Activated naive CD8-positive, alpha-beta T cell treated with anti-CD3 and anti-CD28 coated beads, Interleukin-2, amount 10 ng/mL, durations not matched to agents 7 days and 5 days (primary cell): Measurements from ENCODE around the gene MIOX. TPM values are rescaled to one million over a fixed set of nuclear protein-coding genes. Genes with fewer than 3 reads are reported as not detected.
A peak's percentile ranks its signal among the peaks of the same experiment; 100 is the strongest.

Experiments used
- ATAC-seq: fragments of 150-1000 bp; cut with Tn5 transposase; one replicate; pipeline ENCODE4 v1.10.0; 2021; ENCODE audit warnings: low read depth, moderate library complexity
- POLR2A ChIA-PET: fragments of 350-600 bp; sonication (Branson Sonifier 250); formaldehyde crosslinking; loops from one replicate; lab custom pipeline; 2021; ENCODE audit warnings: antibody characterized with exemption; lab: Charles Lee
- DNase-seq: peaks from one replicate; pipeline ENCODE4 v3.0.0; 2021
- H3K27ac Mint-ChIP-seq: one replicate; pipeline ENCODE4 v1.8.0; 2022; ENCODE audit warnings: mild to moderate bottlenecking, mixed read lengths
- H3K27me3 Mint-ChIP-seq: one replicate; pipeline ENCODE4 v1.8.0; 2022; ENCODE audit warnings: mild to moderate bottlenecking, moderate library complexity, mixed read lengths
- H3K36me3 Mint-ChIP-seq: one replicate; pipeline ENCODE4 v1.8.0; 2021; ENCODE audit warnings: mild to moderate bottlenecking, mixed read lengths
- H3K4me1 Mint-ChIP-seq: one replicate; pipeline ENCODE4 v1.8.0; 2021; ENCODE audit warnings: mixed read lengths
- H3K4me3 Mint-ChIP-seq: one replicate; pipeline ENCODE4 v1.8.0; 2022; ENCODE audit warnings: mild to moderate bottlenecking, moderate library complexity, mixed read lengths
- H3K9me3 Mint-ChIP-seq: one replicate; pipeline ENCODE4 v1.8.0; 2021; ENCODE audit warnings: mixed read lengths
- total RNA-seq, 2 experiments: library from RNA; stranded (reverse); gene quantifications; one replicate each; pipeline ENCODE4 v1.2.3, GENCODE V29; 2021

Gene MIOX
- total RNA-seq, 2 experiments from 2014 or later = not detected

DNA sequence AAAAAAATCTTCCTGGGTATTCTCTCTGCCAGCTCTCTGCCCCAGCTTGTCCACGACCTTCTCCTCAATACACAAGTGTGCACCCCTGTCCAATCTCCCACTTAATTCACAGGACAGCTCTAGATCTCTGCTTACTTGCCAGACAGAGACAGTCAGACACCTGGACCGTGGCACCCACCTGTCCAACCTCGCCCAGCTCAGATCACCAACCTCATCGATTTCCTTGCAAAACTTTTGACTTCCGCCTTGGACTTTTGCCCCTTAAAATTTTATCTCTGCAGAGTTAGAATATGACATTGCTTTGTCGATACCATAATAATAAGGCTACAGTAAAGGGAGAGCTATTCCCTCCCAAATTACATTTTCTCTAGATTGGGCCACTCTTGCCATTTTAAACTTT lies 10.4 kb downstream of the MIOX start:
- no peaks in the 10 kb centered on the region for H3K9me3 Mint-ChIP-seq
- no peak overlapping the region for H3K4me3 Mint-ChIP-seq
- peaks cover 4% of the 10 kb centered on the region for H3K27me3 Mint-ChIP-seq
- POLR2A ChIA-PET = interaction anchor here (1.0 to 1.5 kb wide), 2 partner anchors 27 to 45 kb away, joined by 3 to 5 read pairs; no protein-coding TSS in a partner anchor
- ATAC-seq = no peak
- DNase-seq = no peak
- no peaks in the 10 kb centered on the region for H3K36me3 Mint-ChIP-seq
- peaks cover 9% of the 10 kb centered on the region for H3K4me1 Mint-ChIP-seq
- no peak overlapping the region for H3K27ac Mint-ChIP-seq

DNA sequence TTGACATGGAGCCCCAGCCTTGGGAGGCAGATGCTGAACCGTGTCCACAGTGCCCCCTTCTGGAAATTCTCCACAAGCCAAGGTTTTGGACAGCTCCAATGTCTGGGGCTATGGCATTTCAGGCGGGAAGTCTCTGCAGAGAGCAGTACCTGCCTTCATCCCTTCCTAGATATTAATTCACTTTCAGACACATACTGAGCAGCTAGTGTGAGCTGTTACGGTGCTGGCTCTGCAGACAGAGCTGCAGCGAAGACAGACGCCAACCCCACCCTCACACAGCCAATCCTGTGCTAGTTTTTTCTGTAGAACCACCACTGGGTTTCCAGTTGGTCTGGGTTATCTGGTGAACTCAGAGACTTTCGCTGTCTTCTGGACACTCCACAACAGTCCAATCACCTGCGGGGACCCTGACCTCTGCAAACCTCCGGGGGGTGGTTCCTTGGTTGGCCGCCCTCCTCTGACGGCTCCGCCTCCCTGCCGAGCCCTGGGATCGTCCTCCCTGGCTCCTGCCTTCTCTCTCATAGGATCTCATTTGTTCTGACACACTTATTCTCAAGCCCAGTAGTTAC lies 11.7 kb downstream of the MIOX start:
- DNase-seq (peak; percentile 67), ATAC-seq (peak; percentile 94)
- POLR2A ChIA-PET = interaction anchor here (1.1 to 2.8 kb wide), 3 partner anchors 9 to 54 kb away, joined by 4 to 9 read pairs (median 5); partner anchors contain the start of genes LMF2 and NCAPH2
- H3K27me3 Mint-ChIP-seq = peaks cover 4% of the 10 kb centered on the region
- peak overlapping the region; percentile 5 for H3K4me3 Mint-ChIP-seq
- peaks cover 9% of the 10 kb centered on the region for H3K4me1 Mint-ChIP-seq
- H3K36me3 Mint-ChIP-seq = no peaks in the 10 kb centered on the region
- H3K27ac Mint-ChIP-seq = no peak overlapping the region
- H3K9me3 Mint-ChIP-seq = no peaks in the 10 kb centered on the region

DNA sequence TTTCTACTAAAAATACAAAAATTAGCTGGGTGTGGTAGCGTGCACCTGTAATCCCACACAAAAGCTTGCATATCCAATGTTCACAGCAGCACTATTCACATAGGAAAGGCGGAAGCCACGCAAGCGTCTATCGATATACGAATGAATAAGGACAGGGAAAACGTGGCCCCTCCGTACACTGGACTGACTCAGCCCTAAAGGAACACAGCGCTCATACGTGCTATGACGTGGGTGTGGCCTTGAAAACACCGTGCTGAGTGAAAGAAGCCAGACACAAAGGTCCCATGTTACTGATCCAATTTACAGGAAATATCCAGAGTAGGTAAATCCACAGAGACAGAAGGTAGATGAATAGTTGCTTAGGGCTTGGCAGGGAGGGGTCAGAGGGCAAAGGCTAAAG lies 13.8 kb downstream of the MIOX start:
- POLR2A ChIA-PET = interaction anchor here (0.7 to 2.8 kb wide), 4 partner anchors 25 to 305 kb away, joined by 3 to 9 read pairs (median 4); partner anchors contain the start of gene SCO2
- H3K4me1 Mint-ChIP-seq = peaks cover 9% of the 10 kb centered on the region
- ATAC-seq (no peak), DNase-seq (no peak)
- H3K9me3 Mint-ChIP-seq = no peaks in the 10 kb centered on the region
- no peak overlapping the region for H3K27ac Mint-ChIP-seq
- H3K36me3 Mint-ChIP-seq = no peaks in the 10 kb centered on the region
- peaks cover 4% of the 10 kb centered on the region for H3K27me3 Mint-ChIP-seq
- H3K4me3 Mint-ChIP-seq = no peak overlapping the region

DNA sequence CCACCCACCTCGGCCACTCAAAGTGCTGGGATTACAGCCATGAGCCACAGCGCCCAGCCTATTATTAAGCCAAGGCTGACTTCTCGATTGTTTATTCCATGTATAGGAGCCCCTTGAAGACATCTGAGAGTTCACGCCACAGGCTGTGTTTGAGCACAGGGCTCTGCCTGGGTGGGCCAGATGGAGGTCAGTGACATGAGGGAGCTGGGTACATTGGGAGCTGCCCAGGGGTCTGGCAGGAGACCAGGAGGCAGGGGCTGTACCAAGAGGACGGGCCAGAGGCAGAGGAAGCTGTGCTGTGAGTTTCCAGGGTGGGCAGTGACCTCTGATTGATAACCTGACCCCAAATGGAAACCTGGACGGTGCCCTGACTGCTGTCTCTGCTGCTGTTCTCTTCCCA lies 15.4 kb downstream of the MIOX start:
- no peaks in the 10 kb centered on the region for H3K36me3 Mint-ChIP-seq
- POLR2A ChIA-PET = interaction anchor here (1.3 to 1.9 kb wide), 3 partner anchors 28 to 261 kb away, joined by 3 to 6 read pairs (median 4); no protein-coding TSS in a partner anchor
- ATAC-seq (no peak), DNase-seq (no peak)
- no peaks in the 10 kb centered on the region for H3K9me3 Mint-ChIP-seq
- H3K27ac Mint-ChIP-seq = no peak overlapping the region
- H3K27me3 Mint-ChIP-seq = peaks cover 4% of the 10 kb centered on the region
- no peak overlapping the region for H3K4me3 Mint-ChIP-seq
- peaks cover 9% of the 10 kb centered on the region for H3K4me1 Mint-ChIP-seq

DNA sequence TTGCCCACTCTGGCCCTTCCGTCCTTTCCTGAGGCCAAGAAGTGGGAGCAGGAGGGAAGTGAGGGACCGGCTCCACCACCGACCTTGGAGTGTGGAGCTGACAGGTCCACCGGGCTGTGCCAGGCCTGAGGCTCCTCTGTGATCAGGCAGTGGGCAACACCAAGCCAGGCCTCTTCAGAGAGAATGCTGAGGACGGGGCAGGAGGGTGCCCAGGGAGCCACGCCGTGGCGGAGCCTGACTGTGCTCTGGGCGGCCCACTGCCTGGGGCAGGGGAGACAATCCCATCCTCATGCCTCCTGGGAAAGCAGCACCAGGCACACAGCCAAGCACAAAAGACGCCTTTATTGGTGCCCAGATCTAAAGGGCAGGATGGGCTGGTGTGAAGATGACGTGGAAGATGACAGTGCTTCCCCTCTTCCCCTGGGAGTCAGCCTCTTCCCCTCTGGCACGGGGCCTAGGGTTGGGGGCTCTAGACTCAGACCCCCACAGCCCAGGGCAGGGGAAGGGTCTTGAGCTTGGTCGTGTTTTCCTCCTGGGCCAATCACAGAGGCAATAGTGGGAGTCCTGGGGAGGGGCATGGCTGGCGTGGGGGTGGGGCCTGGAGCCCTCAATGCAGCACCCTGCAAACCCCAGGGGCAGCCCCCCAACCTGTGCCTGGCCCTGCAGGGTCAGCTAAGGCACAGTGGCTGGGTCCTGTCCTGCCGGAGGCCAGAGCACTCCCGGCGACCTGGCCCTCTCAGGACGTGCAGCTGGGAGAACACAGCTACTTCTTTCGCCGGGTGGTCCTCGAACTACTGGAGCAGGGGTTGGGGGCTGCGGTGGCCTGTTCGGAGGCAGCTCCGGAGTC lies 16.2 kb downstream of the MIOX start:
- H3K4me1 Mint-ChIP-seq = peaks cover 7% of the 10 kb centered on the region
- ATAC-seq (no peak), DNase-seq (no peak)
- H3K9me3 Mint-ChIP-seq = no peaks in the 10 kb centered on the region
- H3K27ac Mint-ChIP-seq = no peak overlapping the region
- POLR2A ChIA-PET = interaction anchor here (1.3 to 1.9 kb wide), 3 partner anchors 29 to 262 kb away, joined by 3 to 6 read pairs (median 4); no protein-coding TSS in a partner anchor
- H3K27me3 Mint-ChIP-seq = peaks cover 2% of the 10 kb centered on the region
- H3K36me3 Mint-ChIP-seq = no peaks in the 10 kb centered on the region
- H3K4me3 Mint-ChIP-seq = no peak overlapping the region

DNA sequence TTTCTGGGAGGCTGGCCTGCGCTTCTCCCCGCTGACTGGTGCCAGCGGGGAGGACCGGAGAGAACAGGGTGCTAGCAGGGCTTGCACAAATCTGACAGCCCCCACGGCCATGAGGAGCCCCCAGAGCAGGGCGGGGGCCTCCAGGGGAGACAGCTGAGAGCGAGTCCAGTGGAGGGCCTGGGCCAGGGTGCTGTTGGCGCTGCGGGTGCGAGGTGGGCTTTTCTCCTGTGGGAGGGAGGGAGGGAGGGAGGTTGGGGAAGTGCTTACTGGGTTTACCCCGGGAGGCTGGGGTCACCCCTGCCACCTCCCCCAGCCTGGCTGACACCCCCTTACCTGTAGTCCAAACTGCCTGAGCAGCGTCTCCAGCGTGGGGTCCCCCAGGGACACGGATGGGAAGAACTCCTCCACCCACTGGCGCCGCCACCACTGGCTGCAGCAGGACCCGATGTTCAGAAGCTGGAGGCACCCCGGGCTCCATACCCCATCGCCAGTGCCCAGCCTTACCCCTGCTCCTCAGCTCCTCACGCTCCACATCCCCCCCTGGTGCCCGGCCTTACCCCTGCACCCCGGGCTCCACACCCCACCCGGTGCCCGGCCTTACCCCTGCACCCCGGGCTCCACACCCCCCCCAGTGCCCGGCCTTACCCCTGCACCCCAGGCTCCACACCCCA lies 17.0 kb downstream of the MIOX start:
- no peak overlapping the region for H3K4me3 Mint-ChIP-seq
- no peak for ATAC-seq
- H3K27me3 Mint-ChIP-seq = no peaks in the 10 kb centered on the region
- H3K9me3 Mint-ChIP-seq = no peaks in the 10 kb centered on the region
- peaks cover 2% of the 10 kb centered on the region for H3K4me1 Mint-ChIP-seq
- H3K36me3 Mint-ChIP-seq = no peaks in the 10 kb centered on the region
- DNase-seq = peak; percentile 43
- H3K27ac Mint-ChIP-seq = no peak overlapping the region
- POLR2A ChIA-PET = no interaction called here

DNA sequence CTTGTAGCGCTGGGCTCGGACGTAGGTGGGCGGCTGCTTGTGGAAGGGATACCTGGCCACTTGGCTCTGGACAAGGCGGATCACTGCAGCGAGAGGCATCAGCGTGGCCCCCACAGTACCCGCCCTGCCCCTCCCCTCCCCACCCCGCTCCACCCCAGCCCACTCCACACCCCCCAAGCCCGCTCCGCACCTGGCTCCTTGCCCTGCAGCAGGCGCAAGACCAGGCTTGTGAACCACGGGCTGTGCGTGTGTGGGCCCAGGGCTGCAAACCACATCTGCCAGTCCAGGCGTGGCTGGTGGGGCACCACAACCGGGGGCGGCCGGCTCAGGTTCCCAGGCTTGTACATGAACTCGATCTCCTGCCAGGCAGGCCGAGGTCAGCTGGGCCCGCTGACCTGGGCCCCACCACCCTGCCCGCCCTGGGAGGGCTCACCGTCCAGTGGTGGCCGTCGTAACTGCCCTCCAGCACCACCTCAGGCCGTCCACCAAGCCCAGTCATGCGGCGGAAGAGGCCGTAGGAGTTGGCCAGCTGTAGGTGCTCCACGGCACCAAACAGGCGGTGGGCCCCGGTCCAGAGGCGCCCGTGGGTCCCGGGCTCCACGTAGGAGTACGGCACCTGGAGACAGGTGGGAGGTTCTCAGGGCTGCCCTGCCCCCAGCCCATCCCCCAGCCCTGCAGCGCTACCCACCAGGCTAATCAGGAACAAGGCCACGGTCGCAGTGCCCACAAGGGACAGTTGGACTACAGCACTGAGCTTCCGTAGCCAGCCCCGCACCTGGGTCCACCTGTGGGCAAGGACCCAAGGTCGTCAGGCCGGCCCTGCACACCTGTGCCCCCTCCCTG lies 17.9 kb downstream of the MIOX start:
- POLR2A ChIA-PET = interaction anchor here (1.0 kb wide), 1 partner anchor 21 kb away, joined by 3 read pairs; the partner anchor contains the start of gene SCO2
- H3K4me3 Mint-ChIP-seq = no peak overlapping the region
- H3K4me1 Mint-ChIP-seq = peaks cover 9% of the 10 kb centered on the region
- no peaks in the 10 kb centered on the region for H3K9me3 Mint-ChIP-seq
- DNase-seq = peak; percentile 35
- no peaks in the 10 kb centered on the region for H3K27me3 Mint-ChIP-seq
- ATAC-seq = no peak
- H3K27ac Mint-ChIP-seq = no peak overlapping the region
- no peaks in the 10 kb centered on the region for H3K36me3 Mint-ChIP-seq

DNA sequence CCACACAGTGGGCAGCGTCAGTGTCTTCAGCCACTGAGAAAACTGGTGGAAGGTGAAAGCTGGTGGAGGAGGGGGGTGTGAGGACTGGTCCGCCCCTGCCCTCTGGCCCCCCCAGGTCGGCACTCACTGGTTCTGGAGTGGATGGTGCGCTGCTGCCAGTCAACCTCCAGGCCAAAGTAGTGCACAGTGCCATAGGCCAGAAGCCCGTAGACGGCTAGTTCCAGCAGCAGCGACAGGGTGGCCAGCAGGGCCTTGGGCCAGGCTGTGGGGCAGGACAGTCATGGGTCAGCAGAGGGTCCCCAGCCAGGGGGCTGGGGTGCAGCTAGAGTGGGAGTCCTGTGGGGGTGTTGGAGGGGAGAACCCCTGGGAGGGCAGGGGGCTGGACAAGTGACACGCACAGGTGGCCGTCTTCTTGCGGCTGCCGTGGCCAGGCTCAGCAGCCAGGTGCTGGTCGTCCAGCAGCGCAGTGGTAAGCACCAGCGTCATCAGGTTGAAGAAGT lies 18.7 kb downstream of the MIOX start:
- Mint-ChIP-seq H3K27ac (no peak overlapping the region), H3K4me1 (peaks cover 10% of the 10 kb centered on the region), H3K27me3 (no peaks in the 10 kb centered on the region), H3K9me3 (no peaks in the 10 kb centered on the region), H3K4me3 (peak overlapping the region; percentile 35), H3K36me3 (no peaks in the 10 kb centered on the region)
- POLR2A ChIA-PET = interaction anchor here (1.0 kb wide), 1 partner anchor 20 kb away, joined by 3 read pairs; the partner anchor contains the start of gene SCO2
- ATAC-seq = no peak
- no peak for DNase-seq

DNA sequence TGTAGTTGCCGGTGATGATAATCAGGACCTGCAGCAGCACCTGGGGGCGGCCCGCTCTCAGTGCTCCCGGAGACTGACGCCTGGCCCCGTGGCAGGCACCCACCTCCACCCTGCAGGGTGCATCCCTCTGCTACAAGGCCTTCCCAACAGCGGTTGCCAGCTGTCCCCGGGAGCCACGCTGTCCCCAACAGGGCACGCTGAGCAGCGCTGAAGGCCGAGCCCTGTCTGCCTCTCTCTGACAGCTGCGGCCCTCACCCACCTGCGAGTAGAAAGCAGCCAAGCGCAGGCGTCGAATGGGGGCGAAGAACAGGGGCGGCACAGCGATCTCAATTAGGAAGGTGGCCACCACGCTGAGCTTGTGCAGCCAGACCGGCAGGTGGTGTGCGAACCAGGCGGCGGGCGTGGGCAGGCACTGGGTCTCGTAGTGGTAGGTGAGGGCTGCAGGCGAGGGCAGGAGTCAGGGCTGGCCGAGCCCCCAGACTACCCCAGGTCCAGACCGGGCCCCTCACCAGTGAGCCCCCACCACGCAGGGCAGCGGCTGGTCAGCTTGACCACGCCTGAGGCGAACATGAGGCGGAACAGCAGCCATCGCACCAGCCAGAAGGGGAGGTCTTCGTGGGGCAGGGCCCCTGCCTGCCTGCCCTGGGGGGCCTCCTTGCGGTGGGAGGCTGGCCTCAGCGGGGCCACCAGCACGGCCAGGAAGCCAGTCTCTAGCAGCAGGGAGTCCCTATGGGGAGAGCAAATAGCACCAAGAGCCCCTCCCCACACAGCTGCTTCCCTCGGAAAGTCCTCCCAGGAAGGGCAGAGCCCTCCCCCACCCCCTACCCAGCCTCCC lies 19.3 kb downstream of the MIOX start:
- no peaks in the 10 kb centered on the region for H3K36me3 Mint-ChIP-seq
- no peaks in the 10 kb centered on the region for H3K27me3 Mint-ChIP-seq
- no peak for ATAC-seq
- no peaks in the 10 kb centered on the region for H3K9me3 Mint-ChIP-seq
- POLR2A ChIA-PET = interaction anchor here (0.9 to 1.9 kb wide), 2 partner anchors 35 to 42 kb away, joined by 3 to 7 read pairs; no protein-coding TSS in a partner anchor
- peak overlapping the region; percentile 45 for H3K27ac Mint-ChIP-seq
- H3K4me1 Mint-ChIP-seq = peaks cover 10% of the 10 kb centered on the region
- peak overlapping the region; percentile 97 for H3K4me3 Mint-ChIP-seq
- DNase-seq = peak; percentile 33

DNA sequence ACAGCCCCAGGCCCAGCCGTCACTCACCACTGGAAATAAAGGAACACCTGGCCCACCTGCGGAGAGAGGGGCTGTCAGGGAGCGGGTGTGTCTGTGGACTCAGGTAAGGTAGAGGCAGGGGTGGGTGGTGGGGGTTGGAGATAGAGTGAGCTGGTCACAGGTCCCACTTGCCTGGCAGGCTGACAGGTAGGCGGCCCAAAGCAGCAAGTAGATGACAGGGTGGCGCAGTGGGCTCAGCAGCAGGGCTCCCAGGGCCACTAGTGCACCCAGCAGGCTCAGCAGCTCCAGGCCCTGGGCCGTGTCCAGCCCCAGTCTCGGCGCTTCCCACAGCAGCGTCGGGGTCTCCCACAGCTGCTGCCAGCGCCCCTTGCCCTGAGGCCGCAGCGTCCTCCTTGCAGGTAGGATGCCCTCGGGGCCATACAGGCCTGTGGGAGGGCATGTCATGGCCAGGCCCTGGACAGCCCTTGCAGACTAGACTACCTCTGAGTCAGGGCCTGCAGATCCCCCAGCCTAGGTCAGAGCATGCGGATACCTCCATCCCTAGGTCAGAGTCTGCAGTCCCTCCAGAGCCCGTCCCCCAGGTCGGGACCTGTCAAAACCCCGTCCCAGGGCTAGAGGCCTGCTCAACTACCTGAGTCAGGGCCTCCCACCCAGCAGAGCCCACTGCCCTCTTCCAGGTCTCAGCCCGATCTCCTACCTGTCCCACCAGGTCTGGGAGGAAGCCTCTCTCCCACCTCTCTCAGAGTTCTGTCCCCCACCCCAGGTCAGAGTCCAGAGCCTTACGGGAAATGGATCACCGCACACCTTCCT lies 20.2 kb downstream of the MIOX start:
- Mint-ChIP-seq H3K4me1 (peaks cover 10% of the 10 kb centered on the region), H3K36me3 (no peaks in the 10 kb centered on the region), H3K9me3 (no peaks in the 10 kb centered on the region), H3K27ac (peak overlapping the region; percentile 92), H3K4me3 (peak overlapping the region; percentile 97), H3K27me3 (no peaks in the 10 kb centered on the region)
- peak; percentile 4 for ATAC-seq
- DNase-seq = no peak
- POLR2A ChIA-PET = interaction anchor here (0.9 to 6.1 kb wide), 7 partner anchors 17 to 120 kb away, joined by 3 to 175 read pairs (median 12); partner anchors contain the start of genes SCO2 and TYMP
